Neuronal stem cell (in vitro differentiated cells): ENCODE data around the gene ACVR1B.

Source experiments
- DNase-seq: peaks from one replicate; pipeline ENCODE4 v3.0.0-alpha.2; 2013; ENCODE audit warnings: low spot score
- H2AFZ ChIP-seq: one replicate; pipeline ENCODE4 v1.6.1; 2013; ENCODE audit warnings: mild to moderate bottlenecking, low read length, inconsistent platforms
- H2AK5ac ChIP-seq: 2 replicates; pipeline ENCODE4 v1.6.1; 2013; ENCODE audit warnings: low read depth, mild to moderate bottlenecking, inconsistent platforms, low read length, moderate library complexity, mixed read lengths
- H2BK120ac ChIP-seq: 2 replicates; pipeline ENCODE4 v1.6.1; 2013; ENCODE audit warnings: low read depth, mild to moderate bottlenecking, inconsistent platforms, low read length, moderate library complexity, mixed read lengths
- H2BK12ac ChIP-seq: one replicate; pipeline ENCODE4 v1.6.1; 2013; ENCODE audit warnings: low read length, inconsistent platforms
- H2BK15ac ChIP-seq: 2 replicates; pipeline ENCODE4 v1.6.1; 2013; ENCODE audit warnings: mild to moderate bottlenecking, low read length, inconsistent platforms, mixed read lengths
- H2BK5ac ChIP-seq: one replicate; pipeline ENCODE4 v1.6.1; 2013; ENCODE audit warnings: inconsistent platforms, mild to moderate bottlenecking, low read length, moderate library complexity
- H3K14ac ChIP-seq: one replicate; pipeline ENCODE4 v1.6.1; 2013; ENCODE audit warnings: low read length, inconsistent platforms
- H3K18ac ChIP-seq: 2 replicates; pipeline ENCODE4 v1.6.1; 2013; ENCODE audit warnings: low read length, inconsistent platforms
- H3K23ac ChIP-seq: 2 replicates; pipeline ENCODE4 v1.6.1; 2013; ENCODE audit warnings: low read depth, mild to moderate bottlenecking, mixed read lengths, low read length, inconsistent platforms; ENCODE audit not compliant: poor library complexity
- H3K27ac ChIP-seq: replicated peaks from 3 replicates; pipeline ENCODE4 v1.5.1; 2013; ENCODE audit warnings: low read length, inconsistent platforms
- H3K27me3 ChIP-seq, 3 experiments: 2 replicates each; pipeline ENCODE4 v1.6.1; 2013; ENCODE audit warnings: low read length in 3 of 3, mild to moderate bottlenecking in 2 of 3, inconsistent platforms in 1 of 3, low read depth in 1 of 3, mixed read lengths in 1 of 3, moderate library complexity in 1 of 3; ENCODE audit not compliant: control insufficient read depth in 3 of 3, insufficient read depth in 3 of 3
- H3K36me3 ChIP-seq, 2 donors: replicated peaks in 1 of 2; 2 replicates each; pipeline ENCODE4 v1.6.1; 2013; ENCODE audit warnings: low read length in 2 of 2; ENCODE audit not compliant: control insufficient read depth in 2 of 2, insufficient read depth in 2 of 2
- H3K4ac ChIP-seq: 2 replicates; pipeline ENCODE4 v1.6.1; 2013; ENCODE audit warnings: inconsistent platforms, mild to moderate bottlenecking, low read length, moderate library complexity
- H3K4me1 ChIP-seq, 2 donors: 1 replicate in 1 of 2; 2 replicates in 1 of 2; pipeline ENCODE4 v1.6.1; 2013; ENCODE audit warnings: low read length in 2 of 2, low read depth in 1 of 2; ENCODE audit not compliant: control insufficient read depth in 2 of 2, insufficient read depth in 1 of 2
- H3K4me2 ChIP-seq: one replicate; pipeline ENCODE4 v1.6.1; 2013; ENCODE audit warnings: mild to moderate bottlenecking, low read length, inconsistent platforms; ENCODE audit not compliant: insufficient read depth, poor library complexity, severe bottlenecking
- H3K4me3 ChIP-seq, 2 donors: 2 replicates each; pipeline ENCODE4 v1.5.1; 2013; ENCODE audit warnings: low read length in 2 of 2, mild to moderate bottlenecking in 2 of 2, inconsistent platforms in 1 of 2, moderate library complexity in 1 of 2
- H3K79me1 ChIP-seq: one replicate; pipeline ENCODE4 v1.6.1; 2013; ENCODE audit warnings: low read depth, mild to moderate bottlenecking, inconsistent platforms, low read length, moderate library complexity
- H3K9ac ChIP-seq: one replicate; pipeline ENCODE4 v1.6.1; 2013; ENCODE audit warnings: mild to moderate bottlenecking, low read depth, low read length, inconsistent platforms; ENCODE audit not compliant: poor library complexity
- H3K9me3 ChIP-seq, 2 donors: replicated peaks in 1 of 2; 2 replicates each; pipeline versions ENCODE3 to v1.6.1; 2013; ENCODE audit warnings: low read length in 2 of 2, mild to moderate bottlenecking in 2 of 2, inconsistent platforms in 1 of 2, low read depth in 1 of 2, mixed read lengths in 1 of 2, moderate library complexity in 1 of 2; ENCODE audit not compliant: control insufficient read depth in 2 of 2, insufficient read depth in 1 of 2
- H4K8ac ChIP-seq: one replicate; pipeline ENCODE4 v1.6.1; 2013; ENCODE audit warnings: low read depth, mild to moderate bottlenecking, inconsistent platforms, low read length, moderate library complexity
- H4K91ac ChIP-seq: one replicate; pipeline ENCODE4 v1.6.1; 2013; ENCODE audit warnings: low read length, low read depth, mild to moderate bottlenecking, inconsistent platforms; ENCODE audit not compliant: poor library complexity
- WGBS, 2 donors: extraction: QIAGEN DNeasy Blood & Tissue Kit; methylation state at CpG; one replicate each; pipeline ENCODE4 v1.1.7; 2013; ENCODE audit warnings: missing lambda C conversion rate in 2 of 2, mixed read lengths in 1 of 2; ENCODE audit not compliant: insufficient read length in 2 of 2, insufficient replicate concordance in 1 of 2; ENCODE audit errors: extremely low coverage in 2 of 2; 5-methylcytosine and 5-hydroxymethylcytosine counted together

The ACVR1B gene

DNA sequence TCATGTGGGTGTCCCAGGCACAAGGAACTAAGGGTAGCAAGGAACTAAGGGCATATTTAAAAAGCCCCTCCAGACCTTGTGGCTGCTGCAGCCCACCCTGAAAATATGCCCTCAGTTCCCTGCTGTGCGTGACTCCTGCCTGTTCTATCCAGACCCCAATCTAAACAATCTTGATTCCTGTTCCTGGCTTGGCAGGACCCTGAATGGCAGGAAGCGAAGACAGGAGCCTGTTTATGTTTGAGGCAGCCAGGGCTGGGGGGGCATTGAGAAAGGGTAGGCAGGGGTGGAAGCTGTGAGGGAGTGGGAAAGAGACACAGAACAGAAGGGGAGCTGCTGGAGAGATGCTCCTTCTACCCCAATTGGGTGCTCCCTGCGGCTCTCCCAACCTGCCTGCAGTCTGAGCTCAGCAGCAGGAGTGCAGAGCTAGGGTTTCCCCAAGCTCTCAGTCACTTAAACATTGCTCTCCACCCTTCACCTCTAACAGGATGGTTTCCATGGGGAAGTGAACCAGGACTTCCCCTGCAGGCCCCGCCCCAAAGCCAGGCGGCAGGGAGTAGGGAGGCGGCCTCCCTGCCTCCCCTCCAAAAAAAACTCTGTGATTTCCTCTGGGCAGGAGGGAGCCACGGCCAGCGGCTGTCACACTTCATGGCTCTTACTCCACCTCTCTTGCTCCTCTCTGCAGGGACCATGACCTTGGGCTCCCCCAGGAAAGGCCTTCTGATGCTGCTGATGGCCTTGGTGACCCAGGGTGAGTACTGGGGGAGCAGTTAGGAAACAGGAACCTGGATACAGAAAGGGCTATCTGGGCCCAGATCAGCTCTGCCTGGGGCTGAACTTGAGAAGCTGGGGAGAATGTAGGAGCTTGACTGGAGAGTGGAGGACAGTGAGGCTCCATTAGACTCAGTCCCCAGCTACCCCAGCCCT is 39.4 kb upstream of the ACVR1B start:
- Histone ChIP-seq H3K79me1 (no peaks in the 10 kb centered on the region), H3K27me3 (peaks cover 0 to 23% (median 17%) of the 10 kb centered on the region in 3 experiments), H3K36me3 (no peaks in the 10 kb centered on the region), H3K18ac (peak overlapping the region; percentile 35), H3K23ac (peak overlapping the region; percentile 35), H3K14ac (no peak overlapping the region), H2AK5ac (peak overlapping the region; percentile 66), H3K4me3 (no peak overlapping the region), H3K4me1 (peaks cover 13 to 29% of the 10 kb centered on the region in 2 donors), H3K4me2 (no peak overlapping the region), H2AFZ (peak overlapping the region; percentile 27), H3K9me3 (peaks cover 0 to 2% of the 10 kb centered on the region in 2 donors), H2BK120ac (no peak overlapping the region), H2BK12ac (no peak overlapping the region), H4K8ac (no peak overlapping the region), H2BK5ac (no peak overlapping the region), H4K91ac (peak overlapping the region; percentile 56), H2BK15ac (peak overlapping the region; percentile 52), H3K27ac (no peak overlapping the region), H3K4ac (no peak overlapping the region), H3K9ac (no peak overlapping the region)
- no peak for DNase-seq
- WGBS, 2 donors = no CpG with 5 or more reads among the region's 8 CpGs

DNA sequence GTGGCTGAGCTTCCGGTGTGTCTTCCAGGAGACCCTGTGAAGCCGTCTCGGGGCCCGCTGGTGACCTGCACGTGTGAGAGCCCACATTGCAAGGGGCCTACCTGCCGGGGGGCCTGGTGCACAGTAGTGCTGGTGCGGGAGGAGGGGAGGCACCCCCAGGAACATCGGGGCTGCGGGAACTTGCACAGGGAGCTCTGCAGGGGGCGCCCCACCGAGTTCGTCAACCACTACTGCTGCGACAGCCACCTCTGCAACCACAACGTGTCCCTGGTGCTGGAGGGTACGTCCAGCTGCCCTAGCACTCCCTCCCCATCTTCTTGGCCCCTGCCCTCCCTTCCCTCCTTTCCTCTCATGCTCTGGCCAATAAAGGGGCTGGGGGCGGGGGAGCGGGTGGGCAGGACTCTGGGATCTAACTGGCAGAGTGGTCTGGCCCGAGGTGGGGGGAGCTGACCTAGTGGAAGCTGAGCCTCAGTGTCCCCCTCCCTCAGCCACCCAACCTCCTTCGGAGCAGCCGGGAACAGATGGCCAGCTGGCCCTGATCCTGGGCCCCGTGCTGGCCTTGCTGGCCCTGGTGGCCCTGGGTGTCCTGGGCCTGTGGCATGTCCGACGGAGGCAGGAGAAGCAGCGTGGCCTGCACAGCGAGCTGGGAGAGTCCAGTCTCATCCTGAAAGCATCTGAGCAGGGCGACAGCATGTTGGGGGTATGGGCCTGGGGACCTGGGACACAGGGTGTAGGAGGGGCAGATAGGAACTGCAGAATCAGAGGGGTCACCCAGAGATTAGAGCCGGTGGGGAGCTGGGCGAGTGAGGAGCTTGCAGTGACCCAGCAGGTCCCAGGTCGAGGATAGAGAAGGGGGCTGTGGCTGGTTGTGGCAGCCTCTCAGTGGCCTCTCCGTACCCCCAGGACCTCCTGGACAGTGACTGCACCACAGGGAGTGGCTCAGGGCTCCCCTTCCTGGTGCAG is 38.1 kb upstream of the ACVR1B start:
- H3K9me3 ChIP-seq = peaks cover 0 to 2% of the 10 kb centered on the region in 2 donors
- no peak overlapping the region for H3K4me3 ChIP-seq
- H3K27me3 ChIP-seq = peaks cover 0 to 20% (median 5%) of the 10 kb centered on the region in 3 experiments
- H3K23ac ChIP-seq = peak overlapping the region; percentile 78
- no peak overlapping the region for H4K91ac ChIP-seq
- peak overlapping the region; percentile 25 for H2BK5ac ChIP-seq
- H2AK5ac ChIP-seq = peak overlapping the region; percentile 23
- peak overlapping the region; percentile 83 for H2BK15ac ChIP-seq
- H3K36me3 ChIP-seq = no peaks in the 10 kb centered on the region
- H2BK12ac ChIP-seq = no peak overlapping the region
- no peaks in the 10 kb centered on the region for H3K79me1 ChIP-seq
- no peak overlapping the region for H2AFZ ChIP-seq
- no peak overlapping the region for H3K4me2 ChIP-seq
- no peak overlapping the region for H4K8ac ChIP-seq
- peak overlapping the region; percentile 90 for H3K18ac ChIP-seq
- no peak for DNase-seq
- H3K4me1 ChIP-seq = peaks cover 13 to 29% of the 10 kb centered on the region in 2 donors
- H3K14ac ChIP-seq = peak overlapping the region; percentile 92
- H2BK120ac ChIP-seq = peak overlapping the region; percentile 52
- H3K27ac ChIP-seq = no peak overlapping the region
- peak overlapping the region; percentile 53 for H3K9ac ChIP-seq
- peak overlapping the region; percentile 76 for H3K4ac ChIP-seq
- WGBS, 2 donors = no CpG with 5 or more reads among the region's 30 CpGs

DNA sequence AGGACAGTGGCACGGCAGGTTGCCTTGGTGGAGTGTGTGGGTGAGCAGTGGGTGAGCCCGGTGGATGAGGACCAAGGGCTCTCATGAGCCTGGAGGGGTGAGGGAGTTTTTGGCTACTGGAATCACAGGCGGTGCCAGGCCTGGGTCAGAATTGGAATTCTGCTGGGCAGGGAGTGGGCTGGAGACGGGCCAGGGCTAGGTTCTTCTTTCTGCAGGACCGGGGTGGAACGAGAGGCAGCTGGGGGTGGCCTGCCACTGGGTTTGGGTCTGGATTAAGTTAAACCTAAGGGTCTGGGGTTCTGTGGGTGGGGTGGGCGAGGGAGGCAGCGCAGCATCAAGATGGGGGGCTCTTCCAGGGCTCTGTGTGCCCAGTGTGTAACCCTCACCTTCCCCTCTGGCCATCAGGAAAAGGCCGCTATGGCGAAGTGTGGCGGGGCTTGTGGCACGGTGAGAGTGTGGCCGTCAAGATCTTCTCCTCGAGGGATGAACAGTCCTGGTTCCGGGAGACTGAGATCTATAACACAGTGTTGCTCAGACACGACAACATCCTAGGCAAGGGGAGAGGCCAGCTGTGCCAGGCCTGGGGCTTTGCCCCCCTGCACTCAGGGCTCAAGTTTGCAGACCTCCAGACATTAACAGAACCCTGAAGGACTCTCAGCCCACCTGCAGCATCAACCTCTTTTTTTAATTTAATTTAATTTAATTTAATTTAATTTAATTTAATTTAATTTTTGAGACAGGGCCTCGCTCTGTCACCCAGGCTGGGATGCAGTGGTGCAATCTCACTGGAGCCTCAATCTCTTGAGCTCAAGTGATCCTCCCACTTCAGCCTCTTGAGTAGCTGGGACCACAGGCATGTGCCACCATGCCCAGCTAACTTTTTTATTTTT is 37.2 kb upstream of the ACVR1B start:
- WGBS, 2 donors = no CpG with 5 or more reads among the region's 17 CpGs
- Histone ChIP-seq H2BK5ac (no peak overlapping the region), H2BK12ac (no peak overlapping the region), H3K4me2 (no peak overlapping the region), H3K79me1 (no peaks in the 10 kb centered on the region), H3K4ac (no peak overlapping the region), H3K4me1 (peaks cover 13 to 29% of the 10 kb centered on the region in 2 donors), H3K36me3 (no peaks in the 10 kb centered on the region), H3K9me3 (peaks cover 0 to 2% of the 10 kb centered on the region in 2 donors), H3K27me3 (peaks cover 0 to 19% (median 0%) of the 10 kb centered on the region in 3 experiments), H2BK15ac (peak overlapping the region; percentile 83), H3K23ac (peak overlapping the region; percentile 78), H3K4me3 (no peak overlapping the region), H3K18ac (peak overlapping the region; percentile 90), H3K27ac (no peak overlapping the region), H4K8ac (no peak overlapping the region), H3K14ac (peak overlapping the region; percentile 92), H2AFZ (no peak overlapping the region), H2BK120ac (peak overlapping the region; percentile 26), H2AK5ac (peak overlapping the region; percentile 22), H4K91ac (no peak overlapping the region), H3K9ac (no peak overlapping the region)
- no peak for DNase-seq
